GM21381 (cell line): ENCODE measurements around the gene LMNB1.

ENCODE experiments used
- ATAC-seq: cut with Tn5 transposase; IDR thresholded peaks from one replicate; pipeline ENCODE4 v1.9.1; 2021; ENCODE audit warnings: mild to moderate bottlenecking, moderate library complexity; ENCODE audit not compliant: unreplicated experiment

Gene LMNB1

DNA sequence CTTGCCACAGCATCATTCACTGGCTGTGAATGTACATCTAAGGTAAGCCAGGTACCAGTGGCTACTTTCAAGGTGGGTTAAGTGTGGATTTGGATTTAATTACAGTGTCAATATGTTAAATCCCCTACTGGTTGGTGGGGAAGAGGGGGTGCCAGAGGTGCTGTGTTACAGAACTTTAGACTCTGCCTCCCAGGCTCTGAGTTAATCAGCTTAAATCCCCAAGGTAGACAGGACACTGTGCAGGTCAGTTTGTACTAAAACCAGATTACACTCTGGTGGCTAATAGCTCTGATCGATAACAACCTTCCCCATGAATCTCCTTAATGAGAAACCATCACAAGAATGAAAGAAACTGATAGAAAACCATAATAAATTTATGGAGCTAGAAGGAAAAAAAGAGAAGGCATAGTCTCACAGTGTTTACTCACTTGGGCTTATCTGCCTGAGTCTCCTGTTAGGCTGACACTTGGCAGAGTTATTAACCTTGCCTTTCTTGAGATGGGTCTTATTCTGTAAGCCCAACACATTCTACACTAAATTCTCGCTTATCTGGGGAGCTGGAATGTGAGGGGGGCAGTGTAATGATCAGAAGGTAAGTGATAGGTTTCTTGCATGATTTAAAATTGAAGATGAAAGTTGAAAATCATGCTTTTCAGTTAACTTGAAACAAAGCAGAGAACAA, 106.8 kb downstream of the LMNB1 start:
- ATAC-seq, result no peak

DNA sequence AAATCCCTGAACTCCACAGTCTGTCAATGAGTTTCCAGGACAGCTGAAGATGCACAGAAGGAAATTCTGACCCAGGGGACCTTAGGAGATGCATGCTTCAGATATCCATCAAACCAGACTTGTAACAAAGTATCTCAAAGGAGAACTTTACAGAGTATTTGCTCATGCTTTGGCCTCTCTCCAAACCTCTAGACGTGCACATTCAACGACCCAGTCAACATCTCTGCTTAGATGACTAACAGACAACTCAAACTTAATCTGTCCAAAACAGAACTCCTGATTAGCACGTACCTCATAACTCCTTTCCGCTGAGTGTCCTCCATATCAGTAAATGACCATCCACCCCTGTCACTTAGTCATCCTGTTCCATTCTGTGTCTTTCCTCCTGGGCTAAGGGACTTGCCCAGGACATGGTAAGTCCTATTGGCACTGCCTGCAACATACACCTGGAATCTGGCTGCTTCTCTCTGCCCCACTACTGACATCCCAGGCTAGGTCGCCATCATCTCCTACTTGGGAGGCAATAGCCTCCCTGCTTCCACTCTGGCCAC, 107.4 kb downstream of the LMNB1 start:
- ATAC-seq, result no peak
